ENCODE results near the gene C1QTNF7. TPM values are rescaled to one million over a fixed set of nuclear protein-coding genes. Genes with fewer than 3 reads are reported as not detected.

The C1QTNF7 gene
- polyA plus RNA-seq, 1 of the 3 experiments (the other 2 are of a cell fraction) = not detected

GRCh38 chr4:15476396-15476795 lies 48.6 kb downstream of the C1QTNF7 start:
- no peaks in the 10 kb centered on the region for H3K9me2 ChIP-seq

GRCh38 chr4:15478724-15479088 lies 50.9 kb downstream of the C1QTNF7 start:
- Histone ChIP-seq H3K4me3 (ENCODE audit: low read depth in 2 of 2, low read length in 1 of 2) (peak overlapping the region in 1 of 2 experiments; percentile 55; a peak in 2 of 4 replicates), H3F3A (replicated peaks; ENCODE audit: insufficient read depth) (no peaks in the 10 kb centered on the region), H3K4me2 (0 out of 2 replicates have a peak overlapping the region, but pooled peaks have one; percentile 77), H3K9me2 (no peaks in the 10 kb centered on the region), H3K27ac (ENCODE audit: low read depth in 2 of 2, low read length in 1 of 2) (peak overlapping the region in 1 of 2 experiments; percentile 93; a peak in 2 of 4 replicates), H3K79me2 (ENCODE audit: insufficient read depth) (no peaks in the 10 kb centered on the region), H3K9me3 (no peaks in the 10 kb centered on the region), H4K20me1 (ENCODE audit: insufficient read depth) (no peaks in the 10 kb centered on the region), H2AFZ (ENCODE audit: low read depth) (no peak overlapping the region; the same call in 1 of the 2 replicates), H3K36me3 (replicated peaks in 1 of 2; ENCODE audit: control insufficient read depth in 1 of 2, insufficient read depth in 2 of 2, low read length in 1 of 2) (peaks cover 5 to 13% of the 10 kb centered on the region in 2 experiments), H3K4me1 (ENCODE audit: control insufficient read depth in 1 of 2, insufficient read depth in 2 of 2, low read depth in 1 of 2, low read length in 1 of 2) (peaks cover 10% of the 10 kb centered on the region in 2 experiments; a peak in 3 of 4 replicates), H3K9ac (no peak overlapping the region), H3K27me3 (ENCODE audit: insufficient read depth) (no peaks in the 10 kb centered on the region)
- POLR2A ChIA-PET = interaction anchor here (0.7 to 1.5 kb wide), 7 partner anchors 9 to 477 kb away, joined by 3 to 23 read pairs (median 4); partner anchors contain the start of genes CC2D2A, FAM200B and FBXL5
- CTCF ChIA-PET = interaction anchor here (0.9 to 3.2 kb wide), 15 partner anchors 20 to 1819 kb away, joined by 3 to 23 read pairs (median 5); partner anchors contain the start of gene FAM200B
- DNase-seq = no peak
- WGBS (ENCODE audit: low lambda C conversion rate) = 51% methylated on average over 5 of the region's 5 CpGs
- TF ChIP-seq TAF1 (IDR thresholded peaks at IDR 0.05; ENCODE audit: borderline replicate concordance, low read depth, low read length) = no peak
- no peak for TF ChIP-seq ELF1 (IDR thresholded peaks at IDR 0.05)
- TF ChIP-seq NRF1 (IDR thresholded peaks at IDR 0.05; ENCODE audit: low read depth, low read length) = no peak

More at GRCh38 chr4:15476396-15476795, 48.6 kb downstream of the C1QTNF7 start:
- Histone ChIP-seq H3K4me2 (no peak overlapping the region), H3K27ac (ENCODE audit: low read depth in 2 of 2, low read length in 1 of 2) (no peak overlapping the region), H3K4me1 (ENCODE audit: control insufficient read depth in 1 of 2, insufficient read depth in 2 of 2, low read depth in 1 of 2, low read length in 1 of 2) (peaks cover 10% of the 10 kb centered on the region in 2 experiments; a peak in 3 of 4 replicates), H3K4me3 (ENCODE audit: low read depth in 2 of 2, low read length in 1 of 2) (no peak overlapping the region), H2AFZ (ENCODE audit: low read depth) (no peak overlapping the region), H3K36me3 (replicated peaks in 1 of 2; ENCODE audit: control insufficient read depth in 1 of 2, insufficient read depth in 2 of 2, low read length in 1 of 2) (no peaks in the 10 kb centered on the region), H3K27me3 (ENCODE audit: insufficient read depth) (no peaks in the 10 kb centered on the region), H3K9me3 (no peaks in the 10 kb centered on the region), H4K20me1 (ENCODE audit: insufficient read depth) (no peaks in the 10 kb centered on the region), H3K9ac (no peak overlapping the region), H3K79me2 (ENCODE audit: insufficient read depth) (no peaks in the 10 kb centered on the region), H3F3A (replicated peaks; ENCODE audit: insufficient read depth) (no peaks in the 10 kb centered on the region)
- DNase-seq = no peak
- WGBS (ENCODE audit: low lambda C conversion rate) = 80% methylated on average over 5 of the region's 5 CpGs
- no peak for TF ChIP-seq FOSL2 (IDR thresholded peaks at IDR 0.05; ENCODE audit: borderline replicate concordance, low read depth)
- POLR2A ChIA-PET = no interaction called here
- CTCF ChIA-PET = interaction anchor here (0.6 to 1.6 kb wide), 6 partner anchors 18 to 1288 kb away, joined by 3 to 4 read pairs (median 3); no protein-coding TSS in a partner anchor

GRCh38 chr4:15479089-15479912 lies 51.5 kb downstream of the C1QTNF7 start:
- ChIA-PET CTCF (interaction anchor here (0.5 to 3.2 kb wide), 36 partner anchors 9 to 1820 kb away, joined by 3 to 23 read pairs (median 4); partner anchors contain the start of genes CC2D2A, FAM200B and FBXL5), POLR2A (interaction anchor here (0.7 to 1.5 kb wide), 9 partner anchors 9 to 477 kb away, joined by 3 to 23 read pairs (median 3); partner anchors contain the start of genes CC2D2A, FAM200B and FBXL5)
- Histone ChIP-seq H3K9me2 (no peaks in the 10 kb centered on the region), H2AFZ (ENCODE audit: low read depth) (peak overlapping the region; percentile 84), H3K4me1 (ENCODE audit: control insufficient read depth in 1 of 2, insufficient read depth in 2 of 2, low read depth in 1 of 2, low read length in 1 of 2) (peaks cover 10% of the 10 kb centered on the region in 2 experiments; a peak in 3 of 4 replicates), H3K4me3 (ENCODE audit: low read depth in 2 of 2, low read length in 1 of 2) (peak overlapping the region; percentile 49 to 55), H4K20me1 (ENCODE audit: insufficient read depth) (no peaks in the 10 kb centered on the region), H3K9me3 (no peaks in the 10 kb centered on the region), H3K36me3 (replicated peaks in 1 of 2; ENCODE audit: control insufficient read depth in 1 of 2, insufficient read depth in 2 of 2, low read length in 1 of 2) (peaks cover 5 to 13% of the 10 kb centered on the region in 2 experiments), H3F3A (replicated peaks; ENCODE audit: insufficient read depth) (no peaks in the 10 kb centered on the region), H3K27me3 (ENCODE audit: insufficient read depth) (no peaks in the 10 kb centered on the region), H3K9ac (peak overlapping the region; percentile 69), H3K27ac (ENCODE audit: low read depth in 2 of 2, low read length in 1 of 2) (peak overlapping the region; percentile 58 to 93), H3K4me2 (peak overlapping the region; percentile 77), H3K79me2 (ENCODE audit: insufficient read depth) (no peaks in the 10 kb centered on the region)
- WGBS (ENCODE audit: low lambda C conversion rate) = 3% methylated on average over 11 of the region's 11 CpGs
- peak; percentile 74 for DNase-seq
- TF ChIP-seq TAF1 (IDR thresholded peaks at IDR 0.05; ENCODE audit: borderline replicate concordance, low read depth, low read length) = no peak; the same call in 1 of the 2 replicates
- peak; percentile 94 for TF ChIP-seq RAD21 (IDR thresholded peaks at IDR 0.05; ENCODE audit: low read length)
- no peak for TF ChIP-seq FOXJ3 (CRISPR knock-in tag; IDR thresholded peaks at IDR 0.05)
- no peak for TF ChIP-seq RCOR1 (IDR thresholded peaks at IDR 0.05; ENCODE audit: low read length)
- no peak for TF ChIP-seq EP300 (IDR thresholded peaks at IDR 0.05; ENCODE audit: borderline replicate concordance in 1 of 2, low read depth in 1 of 2, low read length in 1 of 2)
- TF ChIP-seq GATA2 (CRISPR knock-in tag; IDR thresholded peaks at IDR 0.05) = no peak
- TF ChIP-seq, protein P1, sequence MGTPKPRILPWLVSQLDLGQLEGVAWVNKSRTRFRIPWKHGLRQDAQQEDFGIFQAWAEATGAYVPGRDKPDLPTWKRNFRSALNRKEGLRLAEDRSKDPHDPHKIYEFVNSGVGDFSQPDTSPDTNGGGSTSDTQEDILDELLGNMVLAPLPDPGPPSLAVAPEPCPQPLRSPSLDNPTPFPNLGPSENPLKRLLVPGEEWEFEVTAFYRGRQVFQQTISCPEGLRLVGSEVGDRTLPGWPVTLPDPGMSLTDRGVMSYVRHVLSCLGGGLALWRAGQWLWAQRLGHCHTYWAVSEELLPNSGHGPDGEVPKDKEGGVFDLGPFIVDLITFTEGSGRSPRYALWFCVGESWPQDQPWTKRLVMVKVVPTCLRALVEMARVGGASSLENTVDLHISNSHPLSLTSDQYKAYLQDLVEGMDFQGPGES (IDR thresholded peaks at IDR 0.05; ENCODE audit: low read depth, low read length) = no peak
- peak; percentile 13; the same call in 1 of the 2 replicates for TF ChIP-seq NFIC (IDR thresholded peaks at IDR 0.05; ENCODE audit: borderline replicate concordance)
- no peak for TF ChIP-seq RFX5 (IDR thresholded peaks at IDR 0.05; ENCODE audit: low read length)
- TF ChIP-seq YY1 (IDR thresholded peaks at IDR 0.05; ENCODE audit: low read depth) = peak; percentile 92
- TF ChIP-seq ELF1 (IDR thresholded peaks at IDR 0.05) = no peak
- no peak for TF ChIP-seq ZBTB33 (IDR thresholded peaks at IDR 0.05; ENCODE audit: borderline replicate concordance, low read depth)
- TF ChIP-seq GABPA (IDR thresholded peaks at IDR 0.05; ENCODE audit: low read depth) = no peak
- TF ChIP-seq JUND (IDR thresholded peaks at IDR 0.05) = no peak

Data from SK-N-SH (cell line).